ENCODE data around the gene PCSK6.
"Not testable (repeated sequence)": the region's sequence is repeated elsewhere in the genome, so short reads cannot be mapped to it uniquely, and the experiment has no call there.

GRCh38 chr15:101375006-101375405 lies 114.5 kb downstream of the PCSK6 start:
- TF ChIP-seq, protein P1, sequence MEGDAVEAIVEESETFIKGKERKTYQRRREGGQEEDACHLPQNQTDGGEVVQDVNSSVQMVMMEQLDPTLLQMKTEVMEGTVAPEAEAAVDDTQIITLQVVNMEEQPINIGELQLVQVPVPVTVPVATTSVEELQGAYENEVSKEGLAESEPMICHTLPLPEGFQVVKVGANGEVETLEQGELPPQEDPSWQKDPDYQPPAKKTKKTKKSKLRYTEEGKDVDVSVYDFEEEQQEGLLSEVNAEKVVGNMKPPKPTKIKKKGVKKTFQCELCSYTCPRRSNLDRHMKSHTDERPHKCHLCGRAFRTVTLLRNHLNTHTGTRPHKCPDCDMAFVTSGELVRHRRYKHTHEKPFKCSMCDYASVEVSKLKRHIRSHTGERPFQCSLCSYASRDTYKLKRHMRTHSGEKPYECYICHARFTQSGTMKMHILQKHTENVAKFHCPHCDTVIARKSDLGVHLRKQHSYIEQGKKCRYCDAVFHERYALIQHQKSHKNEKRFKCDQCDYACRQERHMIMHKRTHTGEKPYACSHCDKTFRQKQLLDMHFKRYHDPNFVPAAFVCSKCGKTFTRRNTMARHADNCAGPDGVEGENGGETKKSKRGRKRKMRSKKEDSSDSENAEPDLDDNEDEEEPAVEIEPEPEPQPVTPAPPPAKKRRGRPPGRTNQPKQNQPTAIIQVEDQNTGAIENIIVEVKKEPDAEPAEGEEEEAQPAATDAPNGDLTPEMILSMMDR (IDR thresholded peaks at IDR 0.05): not testable (repeated sequence)
- not testable (repeated sequence) for TF ChIP-seq POLR2A, EP300 (IDR thresholded peaks at IDR 0.05)
